ENCODE results near the gene AFDN. TPM values are rescaled to one million over a fixed set of nuclear protein-coding genes. Genes with fewer than 3 reads are reported as not detected.

The AFDN gene
- total and polyA plus RNA-seq, 2 experiments from 2014 or later = 119 to 299 TPM

DNA sequence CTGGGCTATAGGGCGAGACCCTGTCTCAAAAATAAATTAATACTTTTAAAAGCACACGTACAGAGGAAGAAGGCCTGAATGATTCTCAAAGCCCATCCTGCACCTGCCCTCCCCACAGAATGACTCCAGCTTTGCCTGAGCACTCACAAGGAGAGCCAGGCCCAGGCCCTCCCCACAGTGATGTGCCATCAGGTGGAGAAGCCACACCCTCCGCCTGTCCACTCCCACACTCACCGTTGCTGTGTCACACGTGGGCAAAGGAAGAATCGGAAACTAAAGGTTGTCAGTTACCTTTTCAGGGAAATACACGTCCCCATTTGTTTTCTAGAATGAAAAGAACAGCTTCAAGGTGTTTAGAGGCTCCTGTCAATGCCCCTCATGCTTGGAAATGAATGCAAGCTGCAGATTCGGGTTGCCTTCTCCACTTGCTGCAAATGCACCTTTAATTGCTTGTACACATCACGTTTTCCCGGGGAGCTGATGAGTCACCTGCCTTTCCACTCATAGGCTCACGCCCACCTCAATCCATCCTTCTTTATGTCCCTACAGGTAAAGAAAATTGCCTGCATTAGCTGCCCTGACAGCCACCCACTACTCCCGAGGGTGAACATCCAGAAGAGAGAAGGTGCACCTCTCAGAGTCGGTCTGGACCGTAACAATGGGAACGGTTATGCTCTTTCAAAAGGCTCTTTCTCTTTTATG, 45.5 kb upstream of the AFDN start:
- no peaks in the 10 kb centered on the region for H3K36me3 ChIP-seq
- no peak overlapping the region for H3K4me3 ChIP-seq
- H3K27ac ChIP-seq = no peak overlapping the region
- H3K4me1 ChIP-seq (ENCODE audit: low read depth) = no peaks in the 10 kb centered on the region
- H3K9me3 ChIP-seq (ENCODE audit: low read depth) = no peaks in the 10 kb centered on the region
- H3K27me3 ChIP-seq = no peaks in the 10 kb centered on the region
- TF ChIP-seq, protein P1, sequence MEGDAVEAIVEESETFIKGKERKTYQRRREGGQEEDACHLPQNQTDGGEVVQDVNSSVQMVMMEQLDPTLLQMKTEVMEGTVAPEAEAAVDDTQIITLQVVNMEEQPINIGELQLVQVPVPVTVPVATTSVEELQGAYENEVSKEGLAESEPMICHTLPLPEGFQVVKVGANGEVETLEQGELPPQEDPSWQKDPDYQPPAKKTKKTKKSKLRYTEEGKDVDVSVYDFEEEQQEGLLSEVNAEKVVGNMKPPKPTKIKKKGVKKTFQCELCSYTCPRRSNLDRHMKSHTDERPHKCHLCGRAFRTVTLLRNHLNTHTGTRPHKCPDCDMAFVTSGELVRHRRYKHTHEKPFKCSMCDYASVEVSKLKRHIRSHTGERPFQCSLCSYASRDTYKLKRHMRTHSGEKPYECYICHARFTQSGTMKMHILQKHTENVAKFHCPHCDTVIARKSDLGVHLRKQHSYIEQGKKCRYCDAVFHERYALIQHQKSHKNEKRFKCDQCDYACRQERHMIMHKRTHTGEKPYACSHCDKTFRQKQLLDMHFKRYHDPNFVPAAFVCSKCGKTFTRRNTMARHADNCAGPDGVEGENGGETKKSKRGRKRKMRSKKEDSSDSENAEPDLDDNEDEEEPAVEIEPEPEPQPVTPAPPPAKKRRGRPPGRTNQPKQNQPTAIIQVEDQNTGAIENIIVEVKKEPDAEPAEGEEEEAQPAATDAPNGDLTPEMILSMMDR (IDR thresholded peaks at IDR 0.05; ENCODE audit: low read depth, low read length) = no peak
- DNase-seq (ENCODE audit: low read depth in 1 of 2, low spot score in 1 of 2) = no peak

DNA sequence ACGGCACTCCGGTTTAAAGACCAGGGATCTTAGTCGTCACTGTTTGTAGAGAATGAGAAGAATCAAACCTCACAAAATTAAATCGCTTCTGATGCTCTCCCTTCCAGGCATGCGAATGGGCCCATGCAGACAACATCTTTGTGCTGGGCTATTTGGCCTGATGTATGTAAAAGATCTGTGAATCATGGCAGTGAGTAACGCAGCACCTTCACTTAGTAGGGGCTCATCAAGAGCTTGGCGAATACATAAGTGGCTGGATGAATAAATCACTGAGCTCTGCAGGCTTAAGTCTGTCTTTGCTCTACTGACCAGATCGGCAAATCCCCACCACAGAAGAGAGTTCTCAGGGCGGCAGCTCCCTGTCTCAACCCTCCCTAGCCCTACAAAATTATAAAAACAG, 44.8 kb upstream of the AFDN start:
- no peaks in the 10 kb centered on the region for H3K27me3 ChIP-seq
- DNase-seq (ENCODE audit: low read depth in 1 of 2, low spot score in 1 of 2) = no peak
- no peaks in the 10 kb centered on the region for H3K4me1 ChIP-seq (ENCODE audit: low read depth)
- TF ChIP-seq, protein P1 (IDR thresholded peaks at IDR 0.05; ENCODE audit: low read depth, low read length) = no peak
- no peaks in the 10 kb centered on the region for H3K36me3 ChIP-seq
- H3K9me3 ChIP-seq (ENCODE audit: low read depth) = no peaks in the 10 kb centered on the region
- no peak overlapping the region for H3K4me3 ChIP-seq
- no peak overlapping the region for H3K27ac ChIP-seq

DNA sequence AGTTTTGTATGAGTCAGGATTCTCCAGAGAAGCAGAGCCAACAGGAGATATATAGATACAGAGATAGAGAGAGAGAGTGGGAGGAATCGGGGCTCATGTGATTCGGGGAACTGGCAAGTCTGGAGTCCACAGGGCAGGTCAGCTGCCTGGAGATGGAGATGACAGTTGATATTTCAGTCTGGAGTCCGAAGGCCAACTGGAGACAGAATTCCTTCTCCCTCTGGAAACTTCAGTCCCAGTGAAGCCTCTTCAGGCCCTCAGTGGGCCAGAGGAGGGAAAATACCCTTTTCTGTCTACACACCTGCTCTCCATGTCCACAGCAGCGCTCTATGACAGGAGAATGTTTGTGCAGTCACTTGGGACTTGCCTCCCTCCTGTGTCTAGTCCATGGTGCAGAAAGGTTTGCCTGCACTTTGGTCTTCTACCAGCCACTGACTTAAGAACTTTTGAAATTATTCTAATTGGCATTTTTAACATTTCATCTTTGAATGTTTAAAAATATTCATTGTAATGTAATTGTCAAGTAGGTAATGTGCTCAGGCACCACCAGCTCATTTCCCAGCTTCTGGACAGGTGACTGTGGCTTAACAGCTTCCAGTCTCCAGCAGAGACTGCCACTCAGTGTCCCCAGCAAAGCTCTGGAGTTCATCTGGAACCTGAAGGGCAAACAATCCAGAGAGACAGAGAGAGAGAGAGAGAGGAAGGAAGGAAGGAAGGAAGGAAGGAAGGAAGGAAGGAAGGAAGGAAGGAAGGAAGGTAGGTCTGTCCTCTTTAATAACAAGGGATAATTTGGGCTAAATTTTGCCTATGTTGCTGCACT, 43.8 kb upstream of the AFDN start:
- DNase-seq (ENCODE audit: low read depth in 1 of 2, low spot score in 1 of 2) = no peak
- H3K36me3 ChIP-seq = no peaks in the 10 kb centered on the region
- TF ChIP-seq, protein P1 (IDR thresholded peaks at IDR 0.05; ENCODE audit: low read depth, low read length) = no peak
- H3K4me1 ChIP-seq (ENCODE audit: low read depth) = no peaks in the 10 kb centered on the region
- no peak overlapping the region for H3K4me3 ChIP-seq
- no peaks in the 10 kb centered on the region for H3K9me3 ChIP-seq (ENCODE audit: low read depth)
- H3K27me3 ChIP-seq = no peaks in the 10 kb centered on the region
- H3K27ac ChIP-seq = no peak overlapping the region

DNA sequence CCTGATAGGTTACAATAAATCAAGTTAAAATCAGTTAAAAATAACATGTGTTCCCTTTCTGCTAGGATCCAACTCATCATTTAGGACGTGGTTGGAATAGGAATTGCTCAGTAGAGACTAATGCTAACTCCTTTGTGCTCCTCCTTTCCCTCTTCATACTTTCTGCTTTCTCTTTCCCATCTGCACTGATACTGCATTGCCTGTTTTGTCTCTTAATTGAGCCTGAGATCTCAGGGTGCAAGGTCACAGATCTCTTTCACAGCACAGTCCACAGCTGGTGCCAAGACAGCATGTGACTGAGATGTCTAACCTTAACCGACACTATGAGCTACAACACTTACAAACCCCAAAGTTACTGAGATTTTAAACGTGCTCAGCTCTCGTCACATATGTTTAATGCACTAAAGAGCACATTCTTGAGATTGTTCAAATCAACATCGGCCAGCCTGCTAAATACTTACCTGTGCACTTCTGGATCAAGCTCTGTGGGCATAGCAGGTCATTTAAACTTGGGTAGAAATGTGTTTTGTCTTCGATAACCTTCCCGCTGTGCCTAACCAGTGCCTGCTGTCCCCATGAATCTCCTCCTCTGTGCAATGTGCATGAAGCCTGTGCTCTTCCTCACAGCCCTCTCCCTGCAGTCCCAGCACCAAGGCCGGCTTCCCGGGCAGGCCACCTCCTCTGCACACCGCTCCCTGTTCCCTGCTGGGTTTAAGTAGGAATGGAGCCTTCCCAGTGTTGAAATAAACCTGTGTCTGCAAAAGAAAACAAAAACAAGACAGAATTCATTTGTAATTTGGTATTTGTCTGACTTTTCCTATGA, 39.6 kb upstream of the AFDN start:
- no peaks in the 10 kb centered on the region for H3K9me3 ChIP-seq (ENCODE audit: low read depth)
- H3K4me1 ChIP-seq (ENCODE audit: low read depth) = no peaks in the 10 kb centered on the region
- H3K27me3 ChIP-seq = no peaks in the 10 kb centered on the region
- TF ChIP-seq, protein P1 (IDR thresholded peaks at IDR 0.05; ENCODE audit: low read depth, low read length) = no peak
- H3K4me3 ChIP-seq = no peak overlapping the region
- no peaks in the 10 kb centered on the region for H3K36me3 ChIP-seq
- H3K27ac ChIP-seq = peak overlapping the region; percentile 8
- DNase-seq (ENCODE audit: low read depth in 1 of 2, low spot score in 1 of 2) = no peak

DNA sequence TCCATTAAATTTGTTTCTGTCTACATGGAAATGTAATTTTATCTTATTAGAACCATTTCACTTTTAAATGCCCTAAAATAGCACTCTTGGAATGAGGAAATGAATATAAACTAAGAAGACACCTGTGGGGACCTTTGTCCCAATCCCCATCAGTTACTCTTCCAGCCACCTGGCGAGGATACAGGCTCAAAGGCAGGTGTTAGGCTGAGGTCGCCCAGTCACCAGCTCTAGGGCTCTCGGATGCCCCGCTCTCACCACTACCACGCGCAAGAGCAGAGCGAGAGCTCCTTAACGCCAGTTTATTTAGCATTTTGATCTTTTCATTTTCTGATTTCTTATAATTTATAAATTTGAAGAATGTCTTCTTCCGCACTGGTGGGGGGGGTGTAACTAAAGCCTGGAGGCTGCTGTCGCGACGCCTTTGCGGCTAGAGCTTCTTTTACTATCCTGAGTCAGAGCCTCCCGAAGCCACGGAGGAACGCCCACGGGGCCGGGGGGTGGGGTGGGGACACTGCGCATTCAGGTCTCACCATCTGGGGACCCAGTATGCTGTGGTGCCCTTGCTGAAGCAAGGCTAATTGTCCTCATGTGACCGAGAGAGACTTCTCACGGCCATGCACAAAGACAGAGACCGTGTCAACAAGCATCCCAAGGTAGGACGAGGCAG, 38.7 kb upstream of the AFDN start:
- no peaks in the 10 kb centered on the region for H3K36me3 ChIP-seq
- TF ChIP-seq, protein P1 (IDR thresholded peaks at IDR 0.05; ENCODE audit: low read depth, low read length) = no peak
- no peak overlapping the region for H3K4me3 ChIP-seq
- DNase-seq (ENCODE audit: low read depth in 1 of 2, low spot score in 1 of 2) = no peak
- no peaks in the 10 kb centered on the region for H3K9me3 ChIP-seq (ENCODE audit: low read depth)
- H3K27me3 ChIP-seq = no peaks in the 10 kb centered on the region
- no peak overlapping the region for H3K27ac ChIP-seq
- no peaks in the 10 kb centered on the region for H3K4me1 ChIP-seq (ENCODE audit: low read depth)

Measured in cardiac muscle cell (in vitro differentiated cells and primary cell).